ENCODE measurements around the gene MIR17HG.

GRCh38 chr13:91381371-91381770 is 33.9 kb downstream of the MIR17HG start:
- TF ChIP-seq POLR2A (IDR thresholded peaks at IDR 0.05) (no peak), EP300 (IDR thresholded peaks at IDR 0.05) (no peak), POLR2AphosphoS5 (IDR thresholded peaks at IDR 0.05) (no peak)
- TF ChIP-seq, protein P1, sequence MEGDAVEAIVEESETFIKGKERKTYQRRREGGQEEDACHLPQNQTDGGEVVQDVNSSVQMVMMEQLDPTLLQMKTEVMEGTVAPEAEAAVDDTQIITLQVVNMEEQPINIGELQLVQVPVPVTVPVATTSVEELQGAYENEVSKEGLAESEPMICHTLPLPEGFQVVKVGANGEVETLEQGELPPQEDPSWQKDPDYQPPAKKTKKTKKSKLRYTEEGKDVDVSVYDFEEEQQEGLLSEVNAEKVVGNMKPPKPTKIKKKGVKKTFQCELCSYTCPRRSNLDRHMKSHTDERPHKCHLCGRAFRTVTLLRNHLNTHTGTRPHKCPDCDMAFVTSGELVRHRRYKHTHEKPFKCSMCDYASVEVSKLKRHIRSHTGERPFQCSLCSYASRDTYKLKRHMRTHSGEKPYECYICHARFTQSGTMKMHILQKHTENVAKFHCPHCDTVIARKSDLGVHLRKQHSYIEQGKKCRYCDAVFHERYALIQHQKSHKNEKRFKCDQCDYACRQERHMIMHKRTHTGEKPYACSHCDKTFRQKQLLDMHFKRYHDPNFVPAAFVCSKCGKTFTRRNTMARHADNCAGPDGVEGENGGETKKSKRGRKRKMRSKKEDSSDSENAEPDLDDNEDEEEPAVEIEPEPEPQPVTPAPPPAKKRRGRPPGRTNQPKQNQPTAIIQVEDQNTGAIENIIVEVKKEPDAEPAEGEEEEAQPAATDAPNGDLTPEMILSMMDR (IDR thresholded peaks at IDR 0.05), result peak in 2 of 4 experiments; percentile 15 to 20

All from sigmoid colon (tissue), 4 donors.